Fibroblast of upper back skin (primary cell): Measurements from ENCODE around the gene FAM162A.
"Not testable (repeated sequence)": the region's sequence is repeated elsewhere in the genome, so short reads cannot be mapped to it uniquely, and the experiment has no call there.

Experiments used
- DNase-seq: peaks from one replicate; pipeline ENCODE4 v3.0.0-alpha.2; 2013

The FAM162A gene

DNA sequence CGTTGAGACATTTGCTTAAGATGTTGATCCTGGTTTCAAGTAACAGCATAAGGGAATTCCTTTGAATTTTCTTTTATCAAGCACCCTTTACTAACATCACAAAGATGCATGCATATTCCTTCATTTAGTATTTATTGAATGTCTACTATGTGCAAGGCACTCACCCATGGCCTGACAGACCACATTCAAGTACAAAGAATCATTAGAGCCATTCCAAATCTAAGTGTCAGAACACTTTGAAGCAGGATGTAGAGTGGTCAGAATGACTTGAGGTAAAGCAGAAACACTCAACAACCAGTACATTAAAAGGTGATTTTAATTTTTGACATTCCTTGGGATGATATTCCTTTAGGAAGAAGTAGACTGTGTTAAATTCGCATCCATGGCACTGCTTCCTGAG lies 37.9 kb downstream of the FAM162A start:
- DNase-seq = no peak

DNA sequence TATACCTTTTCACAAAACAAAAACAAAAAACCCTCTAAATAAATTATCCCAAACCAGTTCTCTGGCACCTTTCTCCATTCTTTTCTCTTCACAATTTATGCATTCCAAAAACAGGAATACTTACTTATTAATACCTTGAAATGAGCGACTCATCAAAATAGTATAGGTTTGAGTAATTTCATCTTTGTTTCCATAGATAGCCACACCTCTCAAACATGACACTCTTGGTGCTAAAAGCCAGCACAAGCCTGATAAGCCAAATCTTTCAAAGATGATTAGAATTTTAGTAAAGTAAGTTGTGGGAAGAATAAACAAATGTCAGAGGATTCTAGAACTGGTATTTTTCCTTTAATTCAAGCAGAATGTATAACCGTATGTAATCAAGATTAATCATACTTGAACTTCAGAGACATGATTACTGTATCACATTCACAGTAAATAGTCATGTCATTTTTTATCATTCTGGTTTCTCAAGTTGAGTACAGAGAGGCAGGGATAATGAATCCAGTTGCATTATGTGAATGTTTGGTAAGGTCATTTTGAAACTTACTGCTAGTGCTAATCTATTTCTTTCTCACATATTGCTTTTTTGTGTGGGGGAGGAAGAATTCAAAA lies 44.0 kb downstream of the FAM162A start:
- DNase-seq = no peak

GRCh38 chr3:122430371-122430770 lies 46.4 kb downstream of the FAM162A start:
- no peak for DNase-seq

- no peak for DNase-seq
Measured at GRCh38 chr3:122435950-122436349, 52.0 kb downstream of the FAM162A start.

GRCh38 chr3:122443090-122443489 lies 59.1 kb downstream of the FAM162A start:
- DNase-seq = no peak

GRCh38 chr3:122443762-122444490 lies 59.9 kb downstream of the FAM162A start:
- DNase-seq = not testable (repeated sequence)

GRCh38 chr3:122444491-122444887 lies 60.5 kb downstream of the FAM162A start:
- DNase-seq = not testable (repeated sequence)

DNA sequence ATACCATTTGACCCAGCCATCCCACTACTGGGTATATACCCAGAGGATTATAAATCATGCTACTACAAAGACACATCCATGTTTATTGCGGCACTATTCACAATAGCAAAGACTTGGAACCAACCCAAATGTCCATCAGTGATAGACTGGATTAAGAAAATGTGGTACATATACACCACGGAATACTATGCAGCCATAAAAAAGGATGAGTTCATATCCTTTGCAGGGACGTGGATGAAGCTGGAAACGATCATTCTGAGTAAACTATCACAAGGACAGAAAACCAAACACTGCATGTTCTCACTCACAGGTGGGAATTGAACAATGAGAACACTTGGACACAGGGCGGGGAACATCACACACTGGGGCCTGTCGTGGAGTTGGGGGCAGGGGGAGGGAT lies 64.2 kb downstream of the FAM162A start:
- DNase-seq = not testable (repeated sequence)

DNA sequence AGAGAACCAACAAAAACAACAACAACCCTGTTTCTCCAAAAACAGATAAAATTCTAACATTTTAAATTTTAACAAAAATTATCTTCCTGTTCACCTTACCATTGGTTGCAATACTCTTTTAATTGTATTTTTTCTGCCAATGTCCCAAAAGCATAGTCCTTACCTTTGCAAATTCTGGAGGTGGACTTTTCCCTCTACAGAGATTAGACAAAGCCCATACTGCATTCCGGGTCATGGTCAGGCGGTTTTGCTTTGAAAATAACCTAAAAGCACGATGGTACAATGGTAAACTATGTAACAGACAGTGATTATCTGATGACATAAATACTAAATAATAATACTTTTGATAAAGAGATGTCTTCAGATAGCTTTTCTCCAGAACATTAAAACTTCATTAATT lies 67.4 kb downstream of the FAM162A start:
- DNase-seq = no peak

GRCh38 chr3:122456074-122456473 lies 72.1 kb downstream of the FAM162A start:
- no peak for DNase-seq

DNA sequence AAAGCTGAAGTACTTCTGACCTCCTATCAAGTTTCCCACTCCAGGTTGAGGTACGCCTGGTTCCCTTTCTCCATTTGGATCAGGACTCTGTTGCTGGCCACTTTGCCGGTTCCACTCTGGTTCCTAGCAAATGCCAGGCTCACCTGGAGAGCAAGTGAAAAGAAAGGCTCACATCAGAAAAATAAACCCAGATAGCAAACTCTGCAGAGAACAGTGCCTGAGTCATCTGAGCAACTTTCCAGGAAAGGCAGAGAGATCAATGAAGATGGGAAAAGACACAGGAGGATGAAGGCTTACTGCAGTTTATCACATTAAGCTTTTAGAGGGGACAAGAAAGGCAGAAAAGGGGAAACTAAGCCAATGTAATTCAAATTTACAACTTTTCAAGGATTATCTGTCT lies 73.7 kb downstream of the FAM162A start:
- no peak for DNase-seq

- peak; percentile 57 for DNase-seq
Measured at GRCh38 chr3:122458992-122459391, 75.0 kb downstream of the FAM162A start.

DNA sequence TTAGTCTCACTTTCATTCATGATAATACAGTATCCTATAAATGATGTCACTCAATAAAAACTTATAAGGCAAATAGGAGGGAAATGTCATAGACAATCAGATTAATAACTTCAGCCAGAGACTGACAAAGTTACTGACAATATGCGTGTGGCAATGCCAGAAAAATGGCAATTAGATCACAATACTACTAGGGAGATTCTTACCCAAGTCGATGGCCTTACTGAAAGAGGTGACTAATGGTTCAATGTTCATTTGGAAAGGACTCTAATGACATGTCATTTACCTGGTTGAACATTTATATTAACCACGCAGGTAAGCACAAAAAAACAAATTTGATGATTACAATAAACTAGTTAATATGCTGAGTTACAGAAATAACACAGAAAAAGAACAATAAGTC lies 77.8 kb downstream of the FAM162A start:
- no peak for DNase-seq
